ENCODE results near the gene FAM222A. TPM values are rescaled to one million over a fixed set of nuclear protein-coding genes. Genes with fewer than 3 reads are reported as not detected.

FAM222A gene
- total RNA-seq, 1 experiment from 2014 or later, result 18.0 TPM

DNA sequence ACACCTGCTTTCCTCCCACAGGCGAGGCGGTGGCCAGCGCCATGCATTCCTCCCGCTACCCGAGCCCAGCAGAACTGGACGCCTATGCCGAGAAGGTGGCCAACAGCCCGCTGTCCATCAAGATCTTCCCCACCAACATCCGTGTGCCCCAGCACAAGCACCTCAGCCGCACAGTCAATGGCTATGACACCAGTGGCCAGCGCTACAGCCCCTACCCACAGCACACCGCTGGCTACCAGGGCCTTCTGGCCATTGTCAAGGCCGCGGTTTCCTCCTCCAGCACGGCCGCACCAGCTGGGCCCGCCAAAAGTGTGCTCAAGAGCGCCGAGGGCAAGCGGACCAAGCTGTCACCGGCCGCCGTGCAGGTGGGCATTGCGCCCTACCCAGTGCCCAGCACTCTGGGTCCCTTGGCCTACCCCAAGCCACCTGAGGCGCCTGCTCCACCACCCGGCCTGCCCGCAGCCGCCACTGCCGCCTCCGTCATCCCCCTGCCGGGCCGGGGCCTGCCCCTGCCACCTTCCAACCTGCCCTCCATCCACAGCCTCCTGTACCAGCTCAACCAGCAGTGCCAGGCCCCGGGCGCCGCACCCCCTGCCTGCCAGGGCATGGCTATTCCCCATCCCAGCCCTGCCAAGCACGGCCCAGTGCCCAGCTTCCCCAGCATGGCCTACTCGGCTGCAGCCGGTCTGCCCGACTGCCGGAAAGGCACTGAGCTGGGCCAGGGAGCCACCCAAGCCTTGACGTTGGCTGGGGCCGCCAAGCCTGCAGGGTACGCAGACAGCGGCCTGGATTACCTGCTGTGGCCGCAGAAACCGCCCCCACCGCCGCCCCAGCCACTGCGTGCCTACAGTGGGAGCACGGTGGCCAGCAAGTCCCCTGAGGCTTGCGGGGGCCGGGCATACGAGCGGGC is 54.6 kb downstream of the FAM222A start:
- peak in 1 of 2 experiments; percentile 14 for DNase-seq
- Mint-ChIP-seq H3K9me3 (ENCODE audit: unreplicated experiment) (no peaks in the 10 kb centered on the region), H3K4me1 (ENCODE audit: low read depth, unreplicated experiment) (peaks cover 4% of the 10 kb centered on the region), H3K27me3 (ENCODE audit: insufficient read depth, unreplicated experiment) (no peaks in the 10 kb centered on the region), H3K4me3 (ENCODE audit: unreplicated experiment) (no peak overlapping the region), H3K27ac (ENCODE audit: unreplicated experiment) (no peak overlapping the region), H3K36me3 (ENCODE audit: insufficient read depth, unreplicated experiment) (peaks cover 4% of the 10 kb centered on the region)
- BruUV-seq (replicated peaks), result no TSS peak
- no peaks in the 10 kb centered on the region for H3K9me3 ChIP-seq
- H3K4me1 ChIP-seq, result no peaks in the 10 kb centered on the region
- peaks cover under 1% of the 10 kb centered on the region; the same call in 1 of the 2 replicates for H3K36me3 ChIP-seq (ENCODE audit: control insufficient read depth, insufficient read depth, low read length)
- TF ChIP-seq, protein P1, sequence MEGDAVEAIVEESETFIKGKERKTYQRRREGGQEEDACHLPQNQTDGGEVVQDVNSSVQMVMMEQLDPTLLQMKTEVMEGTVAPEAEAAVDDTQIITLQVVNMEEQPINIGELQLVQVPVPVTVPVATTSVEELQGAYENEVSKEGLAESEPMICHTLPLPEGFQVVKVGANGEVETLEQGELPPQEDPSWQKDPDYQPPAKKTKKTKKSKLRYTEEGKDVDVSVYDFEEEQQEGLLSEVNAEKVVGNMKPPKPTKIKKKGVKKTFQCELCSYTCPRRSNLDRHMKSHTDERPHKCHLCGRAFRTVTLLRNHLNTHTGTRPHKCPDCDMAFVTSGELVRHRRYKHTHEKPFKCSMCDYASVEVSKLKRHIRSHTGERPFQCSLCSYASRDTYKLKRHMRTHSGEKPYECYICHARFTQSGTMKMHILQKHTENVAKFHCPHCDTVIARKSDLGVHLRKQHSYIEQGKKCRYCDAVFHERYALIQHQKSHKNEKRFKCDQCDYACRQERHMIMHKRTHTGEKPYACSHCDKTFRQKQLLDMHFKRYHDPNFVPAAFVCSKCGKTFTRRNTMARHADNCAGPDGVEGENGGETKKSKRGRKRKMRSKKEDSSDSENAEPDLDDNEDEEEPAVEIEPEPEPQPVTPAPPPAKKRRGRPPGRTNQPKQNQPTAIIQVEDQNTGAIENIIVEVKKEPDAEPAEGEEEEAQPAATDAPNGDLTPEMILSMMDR (IDR thresholded peaks at IDR 0.05; ENCODE audit: insufficient read depth in 1 of 2, low read depth in 1 of 2, low read length in 1 of 2, severe bottlenecking in 1 of 2, unreplicated experiment in 1 of 2), result no peak
- intact Hi-C loops (cut with micrococcal nuclease; ENCODE audit: unreplicated experiment), result no loop called here
- no peak overlapping the region for H3K4me3 ChIP-seq (ENCODE audit: low read depth, low read length)
- H3K27me3 ChIP-seq (replicated peaks; ENCODE audit: control insufficient read depth, insufficient read depth, low read length), result no peaks in the 10 kb centered on the region
- ChIA-PET CTCF (no interaction called here), POLR2A (no interaction called here)

DNA sequence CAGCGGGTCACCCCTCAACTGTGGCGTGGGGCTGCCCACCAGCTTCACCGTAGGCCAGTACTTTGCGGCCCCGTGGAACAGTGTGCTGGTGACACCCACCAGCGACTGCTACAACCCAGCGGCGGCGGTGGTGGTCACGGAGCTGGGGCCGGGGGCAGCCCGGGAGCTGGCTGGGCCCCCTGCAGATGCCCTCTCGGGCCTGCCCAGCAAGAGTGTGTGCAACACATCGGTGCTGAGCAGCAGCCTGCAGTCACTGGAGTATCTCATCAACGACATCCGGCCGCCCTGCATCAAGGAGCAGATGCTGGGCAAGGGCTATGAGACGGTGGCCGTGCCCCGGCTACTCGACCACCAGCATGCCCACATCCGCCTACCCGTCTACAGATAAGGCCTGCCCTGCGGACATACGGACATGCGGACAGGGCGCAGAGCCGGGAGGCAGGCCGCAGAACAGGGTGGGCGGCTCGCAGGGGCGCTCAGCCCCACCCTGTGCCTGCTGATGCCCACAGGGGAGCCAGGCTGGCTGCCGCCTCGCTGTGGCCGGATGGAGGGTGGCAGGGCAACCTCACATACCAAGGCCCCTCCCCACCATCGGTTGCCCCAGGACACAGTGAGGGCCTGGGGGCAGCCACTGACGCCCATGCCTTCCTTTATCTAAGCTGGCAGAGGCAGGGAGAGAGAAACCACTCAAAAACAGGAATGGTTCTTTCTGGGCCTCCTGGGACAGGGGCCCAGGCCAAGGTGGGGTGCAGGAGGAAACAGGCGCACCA is 55.5 kb downstream of the FAM222A start:
- no peak overlapping the region for H3K4me3 ChIP-seq (ENCODE audit: low read depth, low read length)
- Mint-ChIP-seq H3K9me3 (ENCODE audit: unreplicated experiment) (no peaks in the 10 kb centered on the region), H3K4me3 (ENCODE audit: unreplicated experiment) (no peak overlapping the region), H3K27me3 (ENCODE audit: insufficient read depth, unreplicated experiment) (no peaks in the 10 kb centered on the region), H3K4me1 (ENCODE audit: low read depth, unreplicated experiment) (peaks cover 4% of the 10 kb centered on the region), H3K36me3 (ENCODE audit: insufficient read depth, unreplicated experiment) (peaks cover 4% of the 10 kb centered on the region), H3K27ac (ENCODE audit: unreplicated experiment) (no peak overlapping the region)
- no TSS peak for BruUV-seq (replicated peaks)
- ChIA-PET CTCF (no interaction called here), POLR2A (no interaction called here)
- H3K27me3 ChIP-seq (replicated peaks; ENCODE audit: control insufficient read depth, insufficient read depth, low read length), result no peaks in the 10 kb centered on the region
- peak in 1 of 2 experiments; percentile 17 for DNase-seq
- TF ChIP-seq, protein P1 (IDR thresholded peaks at IDR 0.05; ENCODE audit: insufficient read depth in 1 of 2, low read depth in 1 of 2, low read length in 1 of 2, severe bottlenecking in 1 of 2, unreplicated experiment in 1 of 2), result no peak
- peaks cover 4% of the 10 kb centered on the region; the same call in 1 of the 2 replicates for H3K4me1 ChIP-seq
- H3K9me3 ChIP-seq, result no peaks in the 10 kb centered on the region
- intact Hi-C loops (cut with micrococcal nuclease; ENCODE audit: unreplicated experiment), result no loop called here
- H3K36me3 ChIP-seq (ENCODE audit: control insufficient read depth, insufficient read depth, low read length), result no peaks in the 10 kb centered on the region

DNA sequence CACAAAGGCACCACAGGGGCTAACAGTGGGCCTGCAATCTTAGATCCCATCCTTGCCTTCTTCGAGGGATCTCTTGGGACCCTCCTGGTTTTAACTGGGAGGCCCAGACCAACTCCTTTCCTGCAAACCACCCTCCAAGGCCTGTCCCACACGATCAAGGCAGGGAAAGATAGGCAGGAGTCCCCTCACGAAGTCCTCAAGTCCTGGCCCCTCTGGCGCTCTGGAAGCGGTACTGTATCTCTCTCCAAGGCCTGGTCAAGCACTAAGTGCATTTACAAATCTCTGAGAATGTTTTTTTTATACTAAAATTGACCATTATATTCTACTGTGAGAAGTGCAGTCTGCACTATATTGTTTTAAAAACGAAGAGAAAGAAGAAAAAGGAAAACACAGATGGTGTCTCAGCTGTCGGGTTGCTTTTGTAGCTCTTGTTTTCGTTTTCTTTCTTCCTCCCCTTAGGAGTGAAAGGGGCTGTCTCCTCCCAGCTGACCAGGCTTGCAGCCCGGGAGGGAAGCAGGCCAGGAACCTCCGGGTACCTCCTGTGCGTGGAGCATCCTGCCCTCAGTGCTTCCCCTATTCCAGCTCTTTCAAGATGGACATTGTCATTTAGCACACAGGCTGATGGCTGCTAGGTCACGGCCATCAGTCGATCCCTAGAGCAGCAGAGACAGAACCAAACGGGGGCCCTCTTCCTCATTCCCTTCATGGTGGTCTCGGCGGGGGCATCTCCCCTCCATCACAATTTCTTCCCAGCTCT is 56.7 kb downstream of the FAM222A start:
- Mint-ChIP-seq H3K27me3 (ENCODE audit: insufficient read depth, unreplicated experiment) (no peaks in the 10 kb centered on the region), H3K36me3 (ENCODE audit: insufficient read depth, unreplicated experiment) (peaks cover under 1% of the 10 kb centered on the region), H3K4me3 (ENCODE audit: unreplicated experiment) (no peak overlapping the region), H3K27ac (ENCODE audit: unreplicated experiment) (no peak overlapping the region), H3K9me3 (ENCODE audit: unreplicated experiment) (no peaks in the 10 kb centered on the region), H3K4me1 (ENCODE audit: low read depth, unreplicated experiment) (peaks cover 4% of the 10 kb centered on the region)
- no peaks in the 10 kb centered on the region for H3K36me3 ChIP-seq (ENCODE audit: control insufficient read depth, insufficient read depth, low read length)
- TF ChIP-seq, protein P1 (IDR thresholded peaks at IDR 0.05; ENCODE audit: insufficient read depth in 1 of 2, low read depth in 1 of 2, low read length in 1 of 2, severe bottlenecking in 1 of 2, unreplicated experiment in 1 of 2), result no peak
- peaks cover 7% of the 10 kb centered on the region; the same call in 1 of the 2 replicates for H3K4me1 ChIP-seq
- H3K4me3 ChIP-seq (ENCODE audit: low read depth, low read length), result no peak overlapping the region
- intact Hi-C loops (cut with micrococcal nuclease; ENCODE audit: unreplicated experiment), result no loop called here
- no TSS peak for BruUV-seq (replicated peaks)
- no peaks in the 10 kb centered on the region for H3K27me3 ChIP-seq (replicated peaks; ENCODE audit: control insufficient read depth, insufficient read depth, low read length)
- peak in 1 of 2 experiments; percentile 17 for DNase-seq
- H3K9me3 ChIP-seq, result no peaks in the 10 kb centered on the region
- ChIA-PET CTCF (interaction anchor here (0.6 to 1.2 kb wide), 3 partner anchors 10 to 372 kb away, joined by 3 to 4 read pairs (median 3); no protein-coding TSS in a partner anchor), POLR2A (no interaction called here)

All from Caco-2 (cell line).